ENCODE data around the gene ANAPC5. TPM values are rescaled to one million over a fixed set of nuclear protein-coding genes. Genes with fewer than 3 reads are reported as not detected.
"Not testable (repeated sequence)": the region's sequence is repeated elsewhere in the genome, so short reads cannot be mapped to it uniquely, and the experiment has no call there.

Gene ANAPC5
- total RNA-seq, 1 donor: 118 TPM

GRCh38 chr12:121325922-121326396, 26.3 kb downstream of the ANAPC5 start:
- peak in 2 of 3 donors; percentile 71 to 73 for DNase-seq (ENCODE audit: low read depth in 2 of 3, low spot score in 2 of 3)

- DNase-seq (ENCODE audit: low read depth in 2 of 3, low spot score in 2 of 3): no peak
Observed at GRCh38 chr12:121323908-121324307, 28.3 kb downstream of the ANAPC5 start.

- no peak for DNase-seq (ENCODE audit: low read depth in 2 of 3, low spot score in 2 of 3)
Observed at GRCh38 chr12:121318121-121318520, 34.1 kb downstream of the ANAPC5 start.

- DNase-seq (ENCODE audit: low read depth in 2 of 3, low spot score in 2 of 3): no peak
Observed at GRCh38 chr12:121314431-121314830, 37.8 kb downstream of the ANAPC5 start.

GRCh38 chr12:121310231-121310630, 42.0 kb downstream of the ANAPC5 start:
- not testable (repeated sequence) for DNase-seq (ENCODE audit: low read depth in 2 of 3, low spot score in 2 of 3)

- DNase-seq (ENCODE audit: low read depth in 2 of 3, low spot score in 2 of 3): not testable (repeated sequence)
Observed at GRCh38 chr12:121307397-121307796, 44.8 kb downstream of the ANAPC5 start.

GRCh38 chr12:121304306-121304705, 47.9 kb downstream of the ANAPC5 start:
- no peak for DNase-seq (ENCODE audit: low read depth in 2 of 3, low spot score in 2 of 3)

- DNase-seq (ENCODE audit: low read depth in 2 of 3, low spot score in 2 of 3): no peak
Observed at GRCh38 chr12:121301876-121302275, 50.3 kb downstream of the ANAPC5 start.

- no peak for DNase-seq (ENCODE audit: low read depth in 2 of 3, low spot score in 2 of 3)
Observed at GRCh38 chr12:121300083-121300819, 52.0 kb downstream of the ANAPC5 start.

- DNase-seq (ENCODE audit: low read depth in 2 of 3, low spot score in 2 of 3): no peak
Observed at GRCh38 chr12:121299662-121300061, 52.5 kb downstream of the ANAPC5 start.

GRCh38 chr12:121298411-121298810, 53.8 kb downstream of the ANAPC5 start:
- DNase-seq (ENCODE audit: low read depth in 2 of 3, low spot score in 2 of 3): not testable (repeated sequence)

GRCh38 chr12:121297435-121297991, 54.7 kb downstream of the ANAPC5 start:
- peak in 2 of 3 donors; percentile 31 to 47 for DNase-seq (ENCODE audit: low read depth in 2 of 3, low spot score in 2 of 3)

- DNase-seq (ENCODE audit: low read depth in 2 of 3, low spot score in 2 of 3): peak; percentile 83 to 90 (median 88)
Observed at GRCh38 chr12:121296618-121297434, 55.4 kb downstream of the ANAPC5 start, which contains the start of gene CAMKK2. Gene CAMKK2, minus strand, starts transcription at chr12:121296709. Its CDS starts 22,183 bp downstream, at chr12:121274526.

- peak in 1 of 3 donors; percentile 4 for DNase-seq (ENCODE audit: low read depth in 2 of 3, low spot score in 2 of 3)
Observed at GRCh38 chr12:121295746-121296617, 56.2 kb downstream of the ANAPC5 start.

- DNase-seq (ENCODE audit: low read depth in 2 of 3, low spot score in 2 of 3): peak in 2 of 3 donors; percentile 23 to 47
Observed at GRCh38 chr12:121295116-121295745, 57.0 kb downstream of the ANAPC5 start.

GRCh38 chr12:121294151-121294889, 57.9 kb downstream of the ANAPC5 start:
- DNase-seq (ENCODE audit: low read depth in 2 of 3, low spot score in 2 of 3): no peak

- DNase-seq (ENCODE audit: low read depth in 2 of 3, low spot score in 2 of 3): no peak
Observed at GRCh38 chr12:121293603-121294002, 58.6 kb downstream of the ANAPC5 start.

- no peak for DNase-seq (ENCODE audit: low read depth in 2 of 3, low spot score in 2 of 3)
Observed at GRCh38 chr12:121290410-121290809, 61.8 kb downstream of the ANAPC5 start.

GRCh38 chr12:121289962-121290361, 62.2 kb downstream of the ANAPC5 start:
- no peak for DNase-seq (ENCODE audit: low read depth in 2 of 3, low spot score in 2 of 3)
